Stomach (tissue), 9 donors: Measurements from ENCODE around the gene CABLES2. TPM values are rescaled to one million over a fixed set of nuclear protein-coding genes. Genes with fewer than 3 reads are reported as not detected.

Source experiments
- DNase-seq, 2 donors: peaks; one replicate each; pipeline versions ENCODE4 v3.0.0 to v3.0.0-alpha.2; 2013 to 2019
- H3K27ac ChIP-seq, 5 donors: fragments of 200-600 bp in 4 of 5; sonication (generic) in 4 of 5; one replicate each; pipeline ENCODE4 v1.5.1; 2013 to 2019; ENCODE audit warnings: mild to moderate bottlenecking in 1 of 5, moderate library complexity in 1 of 5
- H3K27me3 ChIP-seq, 3 donors: fragments of 200-600 bp; sonication (generic); one replicate each; pipeline ENCODE4 v1.5.1; 2017 to 2019; ENCODE audit warnings: mixed run types in 1 of 3
- H3K36me3 ChIP-seq, 4 donors: fragments of 200-600 bp; sonication (generic); 1 replicate in 3 of 4; 2 replicates in 1 of 4; pipeline ENCODE4 v1.5.1; 2016 to 2019
- H3K4me1 ChIP-seq, 4 donors: fragments of 200-600 bp; sonication (generic); one replicate each; pipeline ENCODE4 v1.5.1; 2016 to 2019
- H3K4me3 ChIP-seq, 4 donors: fragments of 200-600 bp; sonication (generic) in 3 of 4; one replicate each; pipeline ENCODE4 v1.5.1; 2016 to 2019; ENCODE audit warnings: mild to moderate bottlenecking in 1 of 4
- H3K9me3 ChIP-seq, 4 donors: fragments of 200-600 bp; sonication (generic); one replicate each; pipeline ENCODE4 v1.5.1; 2016 to 2019
- EP300 ChIP-seq: sonication (generic); formaldehyde crosslinking; IDR thresholded peaks from one replicate; pipeline ENCODE4 v1.6.1; 2017; ENCODE audit warnings: antibody characterized with exemption
- POLR2A ChIP-seq, 4 donors: fragments of 450-650 bp; IDR thresholded peaks; one replicate each; pipeline ENCODE4 v1.6.1; 2016; ENCODE audit warnings: antibody characterized with exemption in 4 of 4, control low read depth in 2 of 4, mild to moderate bottlenecking in 1 of 4, moderate library complexity in 1 of 4
- POLR2AphosphoS5 ChIP-seq, 3 donors: sonication (generic); formaldehyde crosslinking; IDR thresholded peaks; one replicate each; pipeline ENCODE4 v1.6.1; 2016; ENCODE audit warnings: antibody characterized with exemption in 3 of 3
- WGBS, 5 donors: extraction: QIAGEN DNeasy Blood & Tissue Kit in 3 of 5; methylation state at CpG; one replicate each; pipeline versions ENCODE4 v1.1.5 to v1.1.7; 2013 to 2018; 5-methylcytosine and 5-hydroxymethylcytosine counted together
- intact Hi-C: fragments of 100-400 bp; cut with DNase I; formaldehyde crosslinking; loops from one replicate; pipeline ENCODE4 v1.15.1; 2023; ENCODE audit warnings: low total_unique reads
- polyA plus RNA-seq, 3 donors: library from polyadenylated mRNA; stranded (reverse); fragments of 200-250 nt; gene quantifications; one replicate each; pipeline ENCODE4 v1.2.3, GENCODE V29; 2013
- total RNA-seq, 5 donors: library from RNA; depleted of rRNA; stranded (reverse); fragments of >200 nt; gene quantifications; one replicate each; pipeline versions ENCODE4 v1.1.0 to v1.2.3, GENCODE V29; 2014 to 2016
- TF ChIP-seq, protein P1 (sequence below), 7 experiments: fragments of 450-650 bp in 4 of 7; fragments of 200-600 bp in 3 of 7; sonication (generic) in 3 of 7; IDR thresholded peaks; one replicate each; pipeline ENCODE4 v1.5.1; 2016 to 2019; ENCODE audit warnings: antibody characterized with exemption in 7 of 7, control low read depth in 2 of 7, mild to moderate bottlenecking in 1 of 7
- donor health status: healthy with polysubstance abuse.
- donor health status: Bipolar disorder and iron deficiency.
- donor health status: healthy.

The CABLES2 gene
- total and polyA plus RNA-seq, 8 donors = 0.55 to 7.8 (median 1.9) TPM

DNA sequence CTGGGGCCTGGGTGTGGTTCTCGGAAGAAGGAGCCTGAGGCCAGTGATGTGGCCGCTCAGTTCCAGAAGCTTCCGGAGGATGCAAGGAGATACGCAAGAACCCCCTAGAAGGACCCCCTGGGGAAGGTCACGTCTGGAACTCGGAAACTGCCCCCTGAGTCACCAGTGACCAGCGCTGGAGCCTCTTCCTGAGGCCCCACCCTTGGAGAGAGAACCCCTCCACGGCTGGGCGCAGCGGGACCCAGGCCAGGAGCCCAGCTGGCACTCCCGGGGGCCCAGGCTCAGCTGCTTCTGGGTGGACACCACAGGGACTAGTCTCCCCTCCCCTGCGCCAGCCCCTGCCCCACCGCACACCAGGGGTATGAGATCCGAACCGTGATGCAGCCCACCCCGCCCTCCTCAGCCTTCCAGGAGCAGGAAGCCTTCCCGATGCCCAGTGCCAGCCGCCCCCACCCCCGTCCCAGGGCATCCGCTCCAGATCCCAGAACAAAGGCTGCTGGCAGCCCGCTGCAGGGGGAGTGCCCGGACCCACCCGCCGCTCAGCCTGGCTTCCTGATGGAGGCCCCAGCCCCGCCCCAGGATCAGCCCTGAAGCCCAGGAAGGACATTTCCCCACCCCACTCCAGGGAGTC, 47.5 kb downstream of the CABLES2 start:
- peaks cover 0 to 14% (median 4%) of the 10 kb centered on the region in 4 donors for H3K36me3 ChIP-seq
- H3K4me3 ChIP-seq = peak overlapping the region in 2 of 4 donors; percentile 6 to 11
- TF ChIP-seq, protein P1, sequence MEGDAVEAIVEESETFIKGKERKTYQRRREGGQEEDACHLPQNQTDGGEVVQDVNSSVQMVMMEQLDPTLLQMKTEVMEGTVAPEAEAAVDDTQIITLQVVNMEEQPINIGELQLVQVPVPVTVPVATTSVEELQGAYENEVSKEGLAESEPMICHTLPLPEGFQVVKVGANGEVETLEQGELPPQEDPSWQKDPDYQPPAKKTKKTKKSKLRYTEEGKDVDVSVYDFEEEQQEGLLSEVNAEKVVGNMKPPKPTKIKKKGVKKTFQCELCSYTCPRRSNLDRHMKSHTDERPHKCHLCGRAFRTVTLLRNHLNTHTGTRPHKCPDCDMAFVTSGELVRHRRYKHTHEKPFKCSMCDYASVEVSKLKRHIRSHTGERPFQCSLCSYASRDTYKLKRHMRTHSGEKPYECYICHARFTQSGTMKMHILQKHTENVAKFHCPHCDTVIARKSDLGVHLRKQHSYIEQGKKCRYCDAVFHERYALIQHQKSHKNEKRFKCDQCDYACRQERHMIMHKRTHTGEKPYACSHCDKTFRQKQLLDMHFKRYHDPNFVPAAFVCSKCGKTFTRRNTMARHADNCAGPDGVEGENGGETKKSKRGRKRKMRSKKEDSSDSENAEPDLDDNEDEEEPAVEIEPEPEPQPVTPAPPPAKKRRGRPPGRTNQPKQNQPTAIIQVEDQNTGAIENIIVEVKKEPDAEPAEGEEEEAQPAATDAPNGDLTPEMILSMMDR (IDR thresholded peaks at IDR 0.05) = no peak
- TF ChIP-seq POLR2AphosphoS5 (IDR thresholded peaks at IDR 0.05) (peak in 1 of 3 donors; percentile 16), EP300 (peak; percentile 57)
- intact Hi-C loops = no loop called here
- H3K27ac ChIP-seq = peak overlapping the region; percentile 9 to 91 (median 86)
- peak in 1 of 2 donors; percentile 79 for DNase-seq
- H3K9me3 ChIP-seq = no peaks in the 10 kb centered on the region
- H3K4me1 ChIP-seq = peaks cover 92 to 97% (median 95%) of the 10 kb centered on the region in 4 donors
- H3K27me3 ChIP-seq = peaks cover 0 to 3% (median 0%) of the 10 kb centered on the region in 3 donors
- WGBS, 5 donors = 51 to 58% (median 54%) methylated on average over 7 to 25 of the region's 25 CpGs

DNA sequence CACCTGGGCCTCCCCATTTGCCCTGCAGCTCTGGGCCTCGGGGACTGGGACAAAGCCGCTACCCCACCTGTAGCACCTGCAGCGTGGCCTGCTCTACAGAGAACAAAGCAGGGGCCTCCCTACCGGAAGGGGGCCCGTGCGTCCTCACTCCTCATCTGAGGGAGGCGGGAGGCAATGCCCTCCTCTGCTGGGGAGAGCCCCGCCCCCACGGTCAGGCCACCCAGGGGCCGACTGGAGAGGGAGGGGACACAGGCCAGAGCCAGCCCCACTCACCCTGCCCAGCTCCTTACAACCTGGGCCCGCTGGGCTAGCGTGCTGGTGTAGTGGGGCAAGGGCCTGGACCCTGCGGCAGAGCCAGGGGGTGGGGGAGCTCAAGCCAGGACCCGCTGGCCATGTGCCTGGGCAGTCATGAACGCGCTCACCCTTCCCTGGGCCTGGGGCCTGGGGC, 48.0 kb downstream of the CABLES2 start:
- Histone ChIP-seq H3K27me3 (peaks cover 0 to 3% (median 0%) of the 10 kb centered on the region in 3 donors), H3K4me1 (peaks cover 91 to 97% (median 94%) of the 10 kb centered on the region in 4 donors), H3K27ac (peak overlapping the region; percentile 63 to 91 (median 86)), H3K36me3 (peaks cover 0 to 14% (median 4%) of the 10 kb centered on the region in 4 donors), H3K9me3 (no peaks in the 10 kb centered on the region), H3K4me3 (peak overlapping the region in 1 of 4 donors; percentile 6)
- DNase-seq = peak in 1 of 2 donors; percentile 83
- 56 to 68% (median 62%) methylated on average over 6 to 16 of the region's 16 CpGs for WGBS, 5 donors
- TF ChIP-seq EP300 (no peak), POLR2A (IDR thresholded peaks at IDR 0.05) (no peak), POLR2AphosphoS5 (IDR thresholded peaks at IDR 0.05) (no peak)
- TF ChIP-seq, protein P1 (IDR thresholded peaks at IDR 0.05) = no peak
- intact Hi-C loops = no loop called here

DNA sequence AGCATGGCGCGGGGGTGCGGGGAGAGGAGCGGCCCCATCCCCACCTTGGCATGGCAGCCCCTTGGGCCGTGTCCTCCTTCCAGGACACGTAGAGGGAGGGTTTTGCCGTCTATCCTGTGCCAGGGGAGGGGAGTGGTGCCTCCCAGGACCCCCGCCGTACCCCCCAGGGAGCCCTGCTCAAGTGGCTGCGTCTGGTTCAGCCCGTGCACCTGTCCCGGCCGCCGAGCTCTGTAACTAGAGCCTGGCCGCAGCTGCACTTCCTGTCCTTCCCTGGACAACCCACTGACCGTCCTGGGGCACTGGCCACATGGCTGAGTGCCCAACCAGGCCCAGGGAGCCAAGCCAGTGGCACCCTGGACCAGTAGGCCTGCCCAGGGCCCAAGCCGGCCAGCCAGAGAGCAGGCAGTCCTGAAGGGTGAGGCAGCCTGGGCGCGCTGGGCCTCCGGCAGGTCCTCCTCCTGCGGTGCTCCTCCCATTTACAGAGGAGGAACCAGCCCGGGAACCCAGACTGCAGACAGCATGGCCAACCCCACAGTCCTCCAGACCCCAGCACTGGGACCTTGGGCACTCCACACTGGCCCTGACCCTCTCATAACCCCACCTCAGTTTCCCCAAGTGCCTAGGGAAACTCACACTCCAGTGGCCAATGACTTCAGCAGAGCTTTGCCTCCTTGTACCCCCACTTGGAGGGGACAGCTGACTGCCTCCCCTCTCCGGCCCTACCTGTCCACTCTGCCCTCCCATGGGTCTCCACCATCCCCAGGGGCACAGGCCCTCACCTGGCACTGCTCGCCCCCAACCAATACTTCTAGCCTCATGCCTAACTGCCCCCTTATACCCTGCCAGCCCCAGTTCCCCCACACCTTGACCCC, 48.7 kb downstream of the CABLES2 start:
- H3K36me3 ChIP-seq = peaks cover 0 to 14% (median 4%) of the 10 kb centered on the region in 4 donors

More for the DNA sequence above, 48.7 kb downstream of the CABLES2 start:
- Histone ChIP-seq H3K27me3 (peaks cover 0 to 3% (median 0%) of the 10 kb centered on the region in 3 donors), H3K9me3 (no peaks in the 10 kb centered on the region), H3K27ac (peak overlapping the region; percentile 63 to 91 (median 86)), H3K4me3 (peak overlapping the region in 2 of 4 donors; percentile 1 to 6), H3K4me1 (peaks cover 84 to 97% (median 90%) of the 10 kb centered on the region in 4 donors)
- TF ChIP-seq EP300 = no peak
- no peak for TF ChIP-seq POLR2AphosphoS5 (IDR thresholded peaks at IDR 0.05)
- TF ChIP-seq POLR2A (IDR thresholded peaks at IDR 0.05) = no peak
- TF ChIP-seq, protein P1 (IDR thresholded peaks at IDR 0.05) = no peak
- 38 to 52% (median 51%) methylated on average over 20 to 24 of the region's 24 CpGs for WGBS, 5 donors
- intact Hi-C loops = no loop called here
- DNase-seq = peak; percentile 64 to 77
